WERI-Rb-1 (cell line): Measurements from ENCODE around the gene ATXN1.

Experiments used
- DNase-seq: peaks from one replicate; pipeline ENCODE4 v3.0.0-alpha.2; 2020
- H3K27ac ChIP-seq: fragments of 250-450 bp; sonication (Bioruptor Pico); 2 replicates; pipeline ENCODE4 v1.5.1; 2020; ENCODE audit warnings: mild to moderate bottlenecking, moderate library complexity
- H3K27me3 ChIP-seq: fragments of 250-450 bp; sonication (Bioruptor Pico); 2 replicates; pipeline ENCODE4 v1.5.1; 2021; ENCODE audit warnings: mild to moderate bottlenecking, low read depth, moderate library complexity; ENCODE audit not compliant: insufficient read depth, severe bottlenecking
- H3K36me3 ChIP-seq: fragments of 250-450 bp; sonication (Bioruptor Pico); 2 replicates; pipeline ENCODE4 v1.5.1; 2020; ENCODE audit warnings: mild to moderate bottlenecking, moderate library complexity
- H3K4me3 ChIP-seq: 2 replicates; pipeline ENCODE4 v1.5.1; 2011; ENCODE audit warnings: low read depth, mild to moderate bottlenecking, control low read depth, low read length
- H3K9me3 ChIP-seq: fragments of 250-450 bp; sonication (Bioruptor Pico); 2 replicates; pipeline ENCODE4 v1.5.1; 2021; ENCODE audit warnings: mild to moderate bottlenecking, moderate library complexity; ENCODE audit not compliant: severe bottlenecking
- TF ChIP-seq, protein P1 (sequence below): IDR thresholded peaks from 2 replicates; pipeline ENCODE4 v1.5.1; 2011; ENCODE audit warnings: low read depth, mild to moderate bottlenecking, control low read depth, inconsistent platforms, low read length

The ATXN1 gene

DNA sequence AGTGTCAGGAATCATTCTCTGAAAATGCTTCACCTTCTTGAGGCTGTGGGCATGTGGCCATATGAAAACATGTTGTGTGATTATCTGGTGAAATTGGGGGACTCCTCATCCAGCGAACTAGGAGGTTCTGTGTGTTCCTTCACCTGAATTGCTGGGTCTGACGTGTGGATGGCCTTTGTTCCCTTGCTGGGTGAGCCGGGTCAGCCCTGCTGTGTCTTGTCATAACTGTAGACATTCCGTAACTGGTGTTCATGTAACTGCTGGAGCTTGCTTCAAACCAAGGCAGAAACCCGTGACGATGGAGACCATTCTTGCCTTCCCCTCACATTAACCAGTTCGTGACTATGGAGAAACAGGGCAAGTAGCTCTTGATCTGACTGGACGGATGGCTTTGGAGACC is 399.4 kb downstream of the ATXN1 start:
- no peaks in the 10 kb centered on the region for H3K9me3 ChIP-seq
- DNase-seq: no peak
- no peaks in the 10 kb centered on the region for H3K27me3 ChIP-seq
- H3K4me3 ChIP-seq: no peak overlapping the region
- no peaks in the 10 kb centered on the region for H3K36me3 ChIP-seq
- TF ChIP-seq, protein P1, sequence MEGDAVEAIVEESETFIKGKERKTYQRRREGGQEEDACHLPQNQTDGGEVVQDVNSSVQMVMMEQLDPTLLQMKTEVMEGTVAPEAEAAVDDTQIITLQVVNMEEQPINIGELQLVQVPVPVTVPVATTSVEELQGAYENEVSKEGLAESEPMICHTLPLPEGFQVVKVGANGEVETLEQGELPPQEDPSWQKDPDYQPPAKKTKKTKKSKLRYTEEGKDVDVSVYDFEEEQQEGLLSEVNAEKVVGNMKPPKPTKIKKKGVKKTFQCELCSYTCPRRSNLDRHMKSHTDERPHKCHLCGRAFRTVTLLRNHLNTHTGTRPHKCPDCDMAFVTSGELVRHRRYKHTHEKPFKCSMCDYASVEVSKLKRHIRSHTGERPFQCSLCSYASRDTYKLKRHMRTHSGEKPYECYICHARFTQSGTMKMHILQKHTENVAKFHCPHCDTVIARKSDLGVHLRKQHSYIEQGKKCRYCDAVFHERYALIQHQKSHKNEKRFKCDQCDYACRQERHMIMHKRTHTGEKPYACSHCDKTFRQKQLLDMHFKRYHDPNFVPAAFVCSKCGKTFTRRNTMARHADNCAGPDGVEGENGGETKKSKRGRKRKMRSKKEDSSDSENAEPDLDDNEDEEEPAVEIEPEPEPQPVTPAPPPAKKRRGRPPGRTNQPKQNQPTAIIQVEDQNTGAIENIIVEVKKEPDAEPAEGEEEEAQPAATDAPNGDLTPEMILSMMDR: no peak
- no peak overlapping the region for H3K27ac ChIP-seq

DNA sequence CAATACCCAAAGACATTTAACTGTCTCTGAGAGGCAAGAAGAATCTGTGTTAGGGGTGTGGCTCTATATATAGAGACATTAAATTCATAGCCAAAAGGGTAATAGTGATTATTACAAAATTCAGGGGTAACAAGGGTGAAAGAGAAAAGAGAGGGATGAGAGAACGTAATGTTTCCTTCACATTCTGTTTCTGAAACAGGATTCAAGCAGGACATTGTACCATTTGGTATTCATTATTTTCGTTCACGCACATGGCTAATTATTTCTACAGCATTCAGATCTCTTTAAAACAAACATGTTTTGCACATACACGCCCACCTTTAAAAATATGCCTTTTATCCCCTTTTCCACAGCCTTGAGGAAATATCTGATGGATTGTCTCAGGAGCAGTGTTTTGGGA is 400.1 kb downstream of the ATXN1 start:
- TF ChIP-seq, protein P1: no peak
- Histone ChIP-seq H3K36me3 (no peaks in the 10 kb centered on the region), H3K4me3 (no peak overlapping the region), H3K9me3 (no peaks in the 10 kb centered on the region), H3K27me3 (no peaks in the 10 kb centered on the region), H3K27ac (no peak overlapping the region)
- no peak for DNase-seq

DNA sequence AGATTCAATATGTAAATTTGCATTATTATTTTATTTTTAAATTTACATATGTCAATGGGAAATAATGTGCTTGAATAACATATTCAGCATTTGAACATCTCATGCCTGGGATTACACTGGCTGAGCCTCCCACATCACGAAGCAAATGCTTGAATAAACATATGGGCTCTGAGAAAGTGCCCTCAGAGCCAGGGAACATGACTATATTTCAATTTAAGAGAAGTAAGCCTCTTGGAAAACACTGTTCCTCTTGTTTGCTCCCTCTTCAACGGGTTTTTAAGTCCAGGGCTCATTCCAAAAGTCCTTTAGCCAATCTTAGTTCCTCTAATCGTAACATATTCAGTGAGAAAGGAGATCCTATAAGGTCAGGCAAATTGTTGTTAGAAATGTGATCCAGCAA is 400.9 kb downstream of the ATXN1 start:
- no peaks in the 10 kb centered on the region for H3K27me3 ChIP-seq

DNA sequence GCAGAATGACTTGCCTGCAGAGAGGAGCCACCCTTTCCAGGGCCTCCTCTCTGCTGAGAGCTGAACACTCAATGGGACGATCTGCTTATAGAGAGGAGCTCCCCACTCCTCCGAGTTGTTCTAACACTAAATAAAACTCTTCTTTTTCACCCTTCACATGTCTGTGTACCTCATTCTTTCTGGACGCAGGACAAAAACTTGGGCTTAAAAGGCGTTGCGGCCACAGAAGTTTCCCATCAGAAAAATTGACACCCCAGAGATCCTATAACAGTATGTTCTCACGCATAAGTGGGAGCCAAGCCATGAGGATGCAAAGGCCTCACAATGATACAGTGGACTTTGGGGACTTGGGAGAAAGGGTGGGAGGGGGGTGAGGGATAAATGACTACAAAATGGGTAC is 401.7 kb downstream of the ATXN1 start:
- Histone ChIP-seq H3K4me3 (no peak overlapping the region), H3K9me3 (no peaks in the 10 kb centered on the region), H3K36me3 (no peaks in the 10 kb centered on the region), H3K27ac (no peak overlapping the region), H3K27me3 (no peaks in the 10 kb centered on the region)
- TF ChIP-seq, protein P1: no peak
- DNase-seq: no peak

More for the DNA sequence above, 400.9 kb downstream of the ATXN1 start:
- Histone ChIP-seq H3K4me3 (no peak overlapping the region), H3K36me3 (no peaks in the 10 kb centered on the region), H3K9me3 (no peaks in the 10 kb centered on the region), H3K27ac (no peak overlapping the region)
- TF ChIP-seq, protein P1: no peak
- no peak for DNase-seq

DNA sequence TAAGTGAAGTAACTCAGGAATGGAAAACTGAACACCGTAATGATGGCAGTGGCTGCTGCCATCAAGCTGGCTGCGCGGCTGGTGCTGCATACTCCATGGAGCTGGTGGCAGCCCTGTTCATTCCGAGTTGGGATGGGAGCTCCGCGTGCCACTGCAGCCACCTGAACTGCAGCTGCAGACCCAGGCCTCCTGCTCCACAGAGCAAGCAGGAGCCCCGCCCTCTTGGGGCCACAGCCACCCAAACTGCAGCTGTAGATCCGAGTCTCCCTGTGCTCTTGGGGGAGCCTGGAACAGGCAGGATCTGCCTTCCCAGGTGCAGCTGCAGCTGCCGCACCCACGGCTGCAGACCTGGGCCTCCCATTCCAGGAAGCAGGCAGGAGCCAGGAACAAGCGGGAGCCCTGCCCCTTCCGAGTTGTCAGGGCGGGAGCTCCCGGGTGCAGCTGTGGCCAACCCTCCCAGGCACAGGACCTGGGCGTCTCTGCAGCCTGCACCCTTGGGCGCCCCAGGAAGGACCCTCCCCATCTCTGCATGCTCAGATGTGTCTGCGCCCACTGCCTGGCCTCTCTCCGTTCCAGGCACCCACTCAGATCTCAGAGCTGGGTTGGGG is 402.6 kb downstream of the ATXN1 start:
- Histone ChIP-seq H3K27me3 (no peaks in the 10 kb centered on the region), H3K4me3 (no peak overlapping the region), H3K9me3 (no peaks in the 10 kb centered on the region), H3K36me3 (no peaks in the 10 kb centered on the region), H3K27ac (no peak overlapping the region)
- DNase-seq: no peak
- TF ChIP-seq, protein P1: no peak
